DND-41 (cell line): ENCODE measurements around the gene RHOF.
A peak's percentile ranks its signal among the peaks of the same experiment; 100 is the strongest.

Source experiments
- ATAC-seq: fragments of 200-7000 bp; cut with Tn5 transposase; 3 replicates; pipeline ENCODE4 v1.9.1; 2021; ENCODE audit warnings: low read depth; ENCODE audit not compliant: insufficient read depth
- DNase-seq: peaks from one replicate; pipeline ENCODE4 v3.0.0-alpha.2; 2020
- H2AFZ ChIP-seq: 2 replicates; pipeline ENCODE4 v1.6.0; 2012; ENCODE audit warnings: low read depth, low read length
- H3K27ac ChIP-seq: 2 replicates; pipeline ENCODE4 v1.5.1; 2012; ENCODE audit warnings: low read length, inconsistent platforms
- H3K27me3 ChIP-seq: fragments of 200-600 bp; sonication (generic); 2 replicates; pipeline ENCODE4 v1.6.0; 2012; ENCODE audit warnings: low read length, mild to moderate bottlenecking, inconsistent platforms; ENCODE audit not compliant: insufficient read depth, poor library complexity
- H3K36me3 ChIP-seq: 2 replicates; pipeline ENCODE4 v1.5.1; 2012; ENCODE audit warnings: low read length, inconsistent platforms; ENCODE audit not compliant: insufficient read depth
- H3K4me1 ChIP-seq: 2 replicates; pipeline ENCODE4 v1.5.1; 2012; ENCODE audit warnings: mild to moderate bottlenecking, low read length; ENCODE audit not compliant: insufficient read depth
- H3K4me2 ChIP-seq: 2 replicates; pipeline ENCODE4 v1.6.0; 2012; ENCODE audit warnings: mild to moderate bottlenecking, moderate library complexity, low read length, inconsistent platforms; ENCODE audit not compliant: insufficient read depth
- H3K4me3 ChIP-seq, 2 experiments: fragments of 200-600 bp in 1 of 2; shearing (Covaris generic) in 1 of 2; 2 replicates each; pipeline ENCODE4 v1.5.1; 2012 to 2016; ENCODE audit warnings: inconsistent platforms in 2 of 2, low read length in 2 of 2, mild to moderate bottlenecking in 2 of 2, low read depth in 1 of 2, moderate library complexity in 1 of 2
- H3K79me2 ChIP-seq: 2 replicates; pipeline ENCODE4 v1.6.0; 2012; ENCODE audit warnings: low read length, inconsistent platforms; ENCODE audit not compliant: insufficient read depth
- H3K9ac ChIP-seq: 2 replicates; pipeline ENCODE4 v1.6.0; 2012; ENCODE audit warnings: low read depth, mild to moderate bottlenecking, inconsistent platforms, low read length, moderate library complexity
- H3K9me3 ChIP-seq: 2 replicates; pipeline ENCODE4 v1.5.1; 2012; ENCODE audit warnings: low read length, moderate library complexity, mild to moderate bottlenecking, inconsistent platforms; ENCODE audit not compliant: insufficient read depth, severe bottlenecking
- H4K20me1 ChIP-seq: 2 replicates; pipeline ENCODE4 v1.6.0; 2012; ENCODE audit warnings: low read length; ENCODE audit not compliant: insufficient read depth
- CTCF ChIP-seq: IDR thresholded peaks from 2 replicates; pipeline ENCODE4 v1.5.1; 2012; ENCODE audit warnings: borderline replicate concordance, low read length, moderate library complexity, mild to moderate bottlenecking; ENCODE audit not compliant: poor library complexity, severe bottlenecking; ENCODE audit errors: extremely low read depth
- EZH2 ChIP-seq: IDR thresholded peaks from 3 replicates; pipeline ENCODE4 v1.6.1; 2012; ENCODE audit warnings: borderline replicate concordance, low read depth, mild to moderate bottlenecking, moderate library complexity, low read length, inconsistent platforms; ENCODE audit not compliant: severe bottlenecking

Gene RHOF

GRCh38 chr12:121793440-121793837, at the start of gene RHOF:
RHOF (minus strand) TSS chr12:121793688; CDS start chr12:121793633, 55 bp downstream.
- Histone ChIP-seq H3K36me3 (peaks cover 29% of the 10 kb centered on the region), H3K4me1 (peaks cover 94% of the 10 kb centered on the region), H4K20me1 (peaks cover 38% of the 10 kb centered on the region), H3K79me2 (peaks cover 63% of the 10 kb centered on the region), H3K27ac (peak within 1 kb of the TSS; percentile 89), H2AFZ (peak within 1 kb of the TSS; percentile 88), H3K9ac (peak within 1 kb of the TSS; percentile 73), H3K4me3 (peak within 1 kb of the TSS; percentile 40 to 81), H3K27me3 (no peaks in the 10 kb centered on the region), H3K9me3 (no peaks in the 10 kb centered on the region), H3K4me2 (peak within 1 kb of the TSS; percentile 99)
- TF ChIP-seq EZH2 (no peak), CTCF (no peak)
- DNase-seq (no peak), ATAC-seq (peak; percentile 8)

GRCh38 chr12:121839993-121840761, 46.7 kb upstream of the RHOF start:
- Histone ChIP-seq H3K4me3 (peak overlapping the region; percentile 74 to 98), H3K36me3 (no peaks in the 10 kb centered on the region), H3K9me3 (no peaks in the 10 kb centered on the region), H2AFZ (peak overlapping the region; percentile 100), H3K27me3 (no peaks in the 10 kb centered on the region), H4K20me1 (no peaks in the 10 kb centered on the region), H3K4me1 (peaks cover 17% of the 10 kb centered on the region), H3K4me2 (peak overlapping the region; percentile 99), H3K9ac (peak overlapping the region; percentile 83), H3K79me2 (no peaks in the 10 kb centered on the region), H3K27ac (peak overlapping the region; percentile 88)
- no peak for DNase-seq
- ATAC-seq = no peak
- TF ChIP-seq CTCF (peak; percentile 7), EZH2 (no peak)

- peak overlapping the region; percentile 88 for H3K27ac ChIP-seq
- H3K9ac ChIP-seq = peak overlapping the region; percentile 83
- H3K4me2 ChIP-seq = peak overlapping the region; percentile 99
- H4K20me1 ChIP-seq = no peaks in the 10 kb centered on the region
- TF ChIP-seq CTCF (peak; percentile 64), EZH2 (no peak)
- H3K27me3 ChIP-seq = no peaks in the 10 kb centered on the region
- DNase-seq (peak; percentile 99), ATAC-seq (peak; percentile 94)
- peak overlapping the region; percentile 100 for H2AFZ ChIP-seq
- no peaks in the 10 kb centered on the region for H3K9me3 ChIP-seq
- H3K79me2 ChIP-seq = no peaks in the 10 kb centered on the region
- H3K36me3 ChIP-seq = no peaks in the 10 kb centered on the region
- H3K4me3 ChIP-seq = peak overlapping the region; percentile 74 to 98
- peaks cover 17% of the 10 kb centered on the region for H3K4me1 ChIP-seq
These were observed 45.9 kb upstream of the RHOF start for GRCh38 chr12:121839106-121839992.
